HG03521 (cell line): ENCODE measurements around the gene CNPY1.

ENCODE experiments used
- ATAC-seq: cut with Tn5 transposase; IDR thresholded peaks from one replicate; pipeline ENCODE4 v1.9.1; 2021; ENCODE audit warnings: mild to moderate bottlenecking, moderate library complexity; ENCODE audit not compliant: unreplicated experiment

CNPY1 gene

DNA sequence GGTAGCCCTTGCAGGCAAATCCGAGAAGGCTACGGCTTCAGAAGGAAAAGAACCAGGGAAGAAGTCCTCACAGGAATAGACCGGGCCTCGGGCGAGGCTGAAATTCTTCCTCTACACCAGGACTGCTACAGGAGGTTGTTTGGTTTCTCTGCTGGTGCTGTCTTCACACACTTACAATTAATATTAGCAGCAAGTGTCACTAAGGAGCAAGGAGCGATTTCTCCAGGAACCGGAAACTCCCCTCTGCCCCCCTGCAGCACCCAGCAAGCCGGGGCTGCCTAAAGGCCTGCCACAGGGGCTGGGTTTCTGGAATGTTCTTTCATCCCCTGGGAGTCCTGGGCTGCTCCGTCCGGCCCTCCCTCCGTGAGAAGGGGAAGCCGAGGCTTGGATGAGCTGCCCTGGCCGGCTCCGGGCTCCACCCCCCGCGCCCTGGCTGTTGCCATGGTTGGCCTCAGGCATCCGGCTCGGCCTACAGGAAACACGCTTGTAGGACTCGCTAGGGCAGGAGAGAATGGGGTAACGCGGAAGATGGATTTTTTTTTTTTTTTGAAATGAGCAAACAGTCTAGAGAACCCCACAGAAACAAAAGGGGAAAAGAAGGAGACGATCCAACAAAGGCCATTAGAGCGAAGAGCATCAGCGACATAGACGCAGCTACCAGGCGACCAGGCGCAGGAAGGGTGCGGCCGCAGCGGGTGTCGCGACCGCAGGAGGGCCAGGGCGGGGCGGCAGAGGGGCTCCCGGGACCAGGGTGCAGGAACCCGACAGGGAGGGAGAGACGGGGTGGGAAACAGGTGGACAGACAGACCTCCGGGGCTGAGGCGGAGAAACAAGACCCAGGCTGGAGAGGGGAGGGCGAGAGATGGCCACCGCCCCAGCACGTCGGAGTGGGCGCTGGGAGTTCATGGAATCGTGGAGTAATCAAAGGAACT, 55.4 kb downstream of the CNPY1 start:
- peak; percentile 84 for ATAC-seq

DNA sequence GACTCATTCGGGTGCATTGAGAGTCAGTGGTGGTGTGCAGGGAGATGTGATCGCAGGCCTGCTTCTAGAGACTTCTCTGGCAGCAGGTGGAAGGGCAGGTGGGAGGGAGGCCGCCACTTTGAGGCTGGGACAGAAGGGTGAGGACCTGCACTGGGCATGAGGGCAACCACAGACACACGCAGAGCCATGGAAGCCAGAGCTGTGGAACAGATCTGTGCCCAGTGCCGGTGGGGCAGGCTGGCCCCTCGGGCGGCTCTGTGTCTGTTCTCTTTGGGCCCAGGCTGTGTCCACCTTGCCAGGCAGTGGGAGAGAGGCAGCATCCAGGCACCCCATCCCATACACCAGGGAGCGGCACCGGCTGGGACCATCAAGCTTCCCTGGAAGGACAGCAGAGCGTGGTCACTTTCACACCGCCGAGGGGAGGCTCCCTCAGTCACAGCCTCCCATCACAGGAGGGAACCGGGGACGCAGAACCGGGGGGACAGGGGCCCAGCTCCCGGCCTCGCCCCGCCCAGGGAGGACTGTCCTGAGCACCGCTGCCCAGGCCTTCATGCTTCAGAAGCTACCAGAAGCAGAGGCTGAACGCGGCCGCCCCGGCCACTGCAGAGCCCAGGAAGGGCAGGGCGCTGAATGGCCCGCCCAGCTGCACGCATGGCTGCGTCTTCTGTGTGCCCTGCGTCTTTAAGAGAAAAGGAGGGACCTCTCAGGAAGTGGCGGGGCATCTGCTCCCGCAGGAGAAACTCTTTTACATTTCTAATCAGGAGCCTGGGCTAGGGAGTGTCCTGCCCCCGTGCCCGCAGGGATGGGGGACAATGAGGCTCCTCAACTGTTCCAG, 56.3 kb downstream of the CNPY1 start:
- no peak for ATAC-seq

DNA sequence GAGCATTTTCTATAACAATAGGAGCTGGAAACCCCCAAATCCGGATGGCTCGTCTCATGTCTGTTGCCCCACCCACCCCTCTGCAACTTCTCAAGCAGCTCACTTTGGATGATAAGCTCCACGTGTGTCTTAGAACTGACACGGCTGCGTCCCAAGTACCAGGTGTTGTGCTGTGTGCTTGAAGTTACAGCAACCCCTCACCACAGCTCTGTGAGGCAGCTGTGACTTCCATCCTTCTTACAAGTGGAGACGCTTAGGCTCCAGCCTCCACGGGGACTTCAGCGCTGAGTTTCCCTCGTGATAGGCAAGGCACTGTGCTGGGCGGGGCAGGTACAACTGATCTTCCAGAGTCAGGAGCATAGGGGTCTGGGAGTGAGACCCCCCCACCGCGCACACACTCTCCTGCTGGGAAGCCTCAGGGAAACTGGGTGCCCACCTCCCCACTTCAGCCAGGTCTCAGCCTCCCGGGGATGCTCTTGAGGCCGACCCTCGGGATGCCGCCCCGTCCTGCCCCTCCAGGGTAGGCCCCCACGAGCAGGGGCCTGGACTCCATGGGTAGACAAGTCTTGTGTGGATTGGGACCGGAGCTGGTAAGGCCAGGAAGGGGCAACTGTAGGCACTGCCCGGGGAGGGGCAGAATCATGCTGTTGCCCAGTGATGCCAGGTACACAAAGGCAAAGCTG, 57.1 kb downstream of the CNPY1 start:
- ATAC-seq = no peak

DNA sequence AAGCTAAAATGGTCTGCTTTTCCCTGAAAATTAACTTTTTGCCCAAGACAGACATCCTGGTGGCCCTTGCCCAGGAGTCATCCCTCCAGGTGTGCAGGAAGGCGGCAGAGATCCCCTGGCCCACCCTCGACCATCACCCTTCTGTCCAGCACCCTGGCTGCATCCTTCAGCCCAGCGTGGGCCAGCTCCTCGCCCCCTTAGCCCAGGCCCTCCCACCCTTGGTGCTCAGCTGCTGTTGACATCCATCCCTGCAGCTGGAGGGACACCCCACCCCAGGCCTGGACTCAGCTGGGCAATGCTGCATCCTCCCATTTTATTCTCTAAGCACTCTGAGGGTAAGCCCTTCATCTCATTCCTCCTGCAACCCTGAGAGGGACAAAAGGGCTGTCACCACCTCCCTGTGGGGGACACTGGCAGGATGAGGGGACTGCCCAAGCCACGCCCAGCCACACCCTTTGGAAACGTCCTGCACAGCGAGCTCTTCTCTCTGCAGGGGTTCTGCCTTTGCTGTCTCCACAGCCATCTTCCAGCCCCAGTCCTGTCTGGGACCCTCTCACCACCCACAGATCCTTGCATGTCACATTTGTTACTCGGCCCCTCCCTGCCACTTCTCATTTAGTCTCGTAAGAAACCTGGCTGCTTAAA, 57.8 kb downstream of the CNPY1 start:
- ATAC-seq = no peak

DNA sequence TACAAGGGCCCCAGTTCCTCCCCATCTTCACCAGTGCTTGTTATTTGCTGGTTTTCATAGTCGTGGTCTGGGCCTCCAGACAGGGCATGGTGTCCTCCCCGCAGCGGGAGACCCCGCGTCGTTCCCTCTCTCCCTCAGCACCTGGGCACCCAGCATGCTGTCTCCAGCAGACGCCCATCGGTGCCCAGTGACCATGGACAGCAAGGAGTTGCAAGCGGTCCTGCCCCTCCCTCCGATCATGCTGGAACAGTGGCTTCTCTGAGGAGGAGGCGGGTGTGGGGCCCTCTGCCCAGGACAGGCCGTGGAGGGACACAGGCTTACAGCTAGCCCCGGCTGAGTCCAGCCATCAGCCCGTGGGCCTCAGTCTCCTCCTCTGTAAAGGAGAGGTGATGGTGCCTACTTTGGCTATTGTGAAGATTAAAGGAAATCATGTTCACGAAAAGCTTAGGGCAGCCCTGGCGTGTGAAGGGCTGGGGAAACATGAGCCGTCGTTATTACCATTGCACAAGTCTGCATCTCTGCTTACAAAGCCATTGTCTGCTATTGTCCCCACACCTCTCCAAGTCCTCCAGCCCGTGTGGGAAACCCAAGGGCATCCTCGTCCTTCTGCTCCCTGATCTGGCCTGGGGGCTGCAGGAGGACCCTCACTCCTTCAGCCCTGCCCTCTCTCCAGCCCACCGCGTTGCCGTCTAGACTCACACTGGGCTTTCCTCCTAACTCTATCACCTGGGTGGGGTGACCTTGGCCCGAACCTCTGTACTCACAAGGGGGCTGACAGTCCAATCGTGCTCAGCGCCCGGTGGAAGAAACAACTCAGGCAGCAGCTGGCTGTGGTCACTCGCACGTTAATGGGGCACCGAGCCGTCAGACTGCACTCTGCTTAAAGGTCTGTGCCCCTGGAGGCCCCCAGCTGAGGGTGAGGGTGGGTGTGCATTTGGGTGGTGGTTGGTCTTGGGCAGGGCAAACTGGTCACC, 58.6 kb downstream of the CNPY1 start:
- ATAC-seq = no peak

DNA sequence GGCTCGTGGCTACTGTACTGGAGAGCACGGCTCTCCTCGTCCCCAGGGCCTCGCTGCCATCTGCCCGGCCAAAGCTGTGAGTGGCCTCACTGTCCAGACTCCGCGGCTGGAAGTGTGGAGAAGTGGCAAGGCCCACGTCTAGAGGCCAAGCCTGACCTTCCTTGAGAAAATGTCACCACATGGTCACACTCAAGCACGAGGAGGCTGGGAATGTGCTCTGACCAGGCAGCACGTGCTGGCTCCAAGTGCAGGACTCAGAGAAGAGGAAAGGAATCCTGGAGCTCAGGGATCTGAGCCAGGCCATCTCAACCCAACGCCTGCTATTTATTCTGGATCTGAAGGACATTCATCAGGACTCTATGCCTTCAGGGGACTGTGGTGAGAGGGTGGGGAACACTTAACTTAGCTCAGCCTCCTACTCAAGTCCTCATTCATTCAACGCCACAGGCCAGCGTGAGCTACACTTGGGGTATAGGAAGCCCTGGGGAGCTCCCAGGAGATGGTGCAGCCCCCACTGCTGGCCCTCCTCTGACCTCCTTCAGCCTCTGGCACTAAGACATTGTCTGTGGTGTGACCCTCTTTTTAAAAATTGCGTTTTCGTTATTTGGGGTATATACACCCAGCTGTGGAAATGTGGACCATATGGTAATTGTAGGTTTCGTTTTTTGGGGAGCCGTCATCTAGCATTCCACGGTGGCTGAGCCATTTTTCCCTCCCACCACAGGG, 59.4 kb downstream of the CNPY1 start:
- no peak for ATAC-seq

DNA sequence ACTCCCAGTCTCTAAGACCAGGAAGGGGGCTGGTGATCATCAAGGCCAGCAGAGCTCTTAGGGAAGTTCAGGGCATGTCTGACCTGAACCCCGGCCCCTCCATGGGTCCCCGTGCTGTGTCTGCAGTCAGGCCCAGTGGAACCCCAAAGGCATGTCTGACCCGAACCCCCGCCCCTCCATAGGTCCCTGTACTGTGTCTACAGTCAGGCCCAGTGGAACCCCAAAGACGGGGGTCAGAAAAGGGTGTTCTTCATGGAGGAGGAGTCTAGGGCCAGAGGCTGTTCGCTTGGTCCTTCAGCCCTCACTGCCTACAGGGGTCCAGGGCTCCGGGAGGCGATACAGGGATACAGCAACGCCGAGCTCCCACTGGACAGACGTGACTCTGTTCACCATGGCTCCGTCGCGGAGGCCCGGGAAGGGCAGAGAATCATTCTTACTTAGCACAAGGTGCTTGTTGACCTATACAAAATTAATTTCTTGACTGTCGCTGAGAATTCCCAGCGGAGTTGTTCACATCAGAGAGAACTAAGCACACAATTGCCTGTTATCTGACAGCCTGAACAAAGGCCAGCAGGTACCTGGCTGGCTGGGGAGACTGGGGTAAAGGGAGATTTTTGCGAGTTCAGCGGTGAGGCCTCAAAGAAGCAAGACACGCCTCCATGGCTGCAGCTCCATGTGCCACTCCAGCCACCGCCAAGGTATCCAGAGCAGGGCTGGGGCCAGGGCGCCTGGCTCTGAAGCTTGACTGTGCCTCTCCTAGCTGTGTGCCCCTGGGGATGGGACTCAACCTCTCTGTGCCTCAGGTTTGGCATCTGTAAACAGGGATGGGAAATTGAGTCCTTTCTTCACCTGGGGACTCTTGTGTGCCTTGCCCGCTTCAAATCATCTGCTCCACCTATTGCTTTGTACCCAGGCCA, 61.6 kb downstream of the CNPY1 start:
- no peak for ATAC-seq

DNA sequence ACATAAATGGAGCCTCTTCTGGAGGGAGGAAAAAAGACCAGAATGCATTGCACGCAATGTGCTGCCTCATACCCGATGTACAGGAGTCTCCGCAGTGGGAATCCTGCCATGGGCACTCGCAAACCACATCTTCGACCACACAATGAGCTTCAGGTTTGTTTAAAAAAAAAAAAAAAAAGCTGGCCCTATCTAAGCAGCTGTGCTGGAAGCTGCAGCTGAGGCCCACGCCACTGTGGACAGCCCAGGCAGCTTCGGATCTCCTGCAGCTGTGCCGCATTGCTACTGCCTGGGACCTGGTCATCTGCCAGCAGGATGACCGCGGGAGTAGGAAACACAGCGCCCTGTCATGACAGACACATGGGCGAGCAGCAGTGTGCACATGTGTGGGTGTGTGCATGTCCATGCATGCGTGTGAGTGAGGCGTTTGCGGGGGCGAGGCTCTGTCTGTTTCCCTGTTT, 62.5 kb downstream of the CNPY1 start:
- no peak for ATAC-seq

DNA sequence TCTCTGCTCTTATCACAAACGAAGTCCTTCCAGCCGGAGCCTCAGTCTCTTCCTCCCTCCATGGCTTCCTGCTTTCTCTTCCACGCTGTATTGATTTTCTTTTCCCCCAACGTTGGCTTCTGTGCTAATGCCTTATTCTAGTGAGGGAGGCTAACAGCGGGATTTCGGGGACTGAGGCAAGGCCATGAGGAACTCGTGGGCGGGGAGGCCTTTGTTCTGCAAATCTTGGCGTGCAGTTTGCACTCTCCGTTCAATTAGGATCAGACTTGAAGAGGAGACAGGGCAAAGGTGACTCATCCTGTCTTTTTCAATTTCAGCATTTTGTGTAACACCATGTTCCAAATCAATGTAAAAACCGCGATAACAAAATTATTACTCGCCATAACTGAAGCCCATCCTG, 63.1 kb downstream of the CNPY1 start:
- ATAC-seq = no peak

DNA sequence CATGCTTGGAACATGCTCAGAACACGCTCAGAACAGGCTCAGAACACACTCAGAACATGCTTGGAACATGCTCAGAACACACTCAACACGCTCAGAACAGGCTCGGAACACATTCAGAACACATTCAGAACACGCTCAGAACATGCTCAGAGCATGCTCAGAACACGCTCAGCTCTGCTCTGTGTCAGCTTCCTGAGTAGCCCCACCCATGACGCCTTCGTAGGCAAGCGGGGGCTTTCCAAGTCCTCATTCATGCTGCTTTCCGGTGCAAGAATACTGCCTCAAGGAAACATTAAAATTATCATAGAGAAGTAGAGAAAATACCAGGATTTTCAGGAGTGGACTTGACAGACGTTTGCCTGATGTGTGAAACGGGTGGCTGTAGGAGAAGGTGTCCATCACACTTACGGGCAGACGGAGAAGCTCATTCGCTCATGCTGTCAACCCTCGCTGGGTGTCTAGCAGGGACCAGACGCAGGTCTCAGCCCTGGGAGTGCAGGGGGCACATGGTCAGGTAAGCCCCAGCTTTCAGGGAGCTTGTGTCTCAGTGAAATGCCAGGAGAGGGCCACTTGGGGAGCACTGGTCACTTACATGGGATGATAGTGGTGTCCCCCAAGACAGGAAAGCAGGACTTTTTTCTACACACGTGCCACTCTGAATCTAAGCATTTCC, 63.7 kb downstream of the CNPY1 start:
- no peak for ATAC-seq

DNA sequence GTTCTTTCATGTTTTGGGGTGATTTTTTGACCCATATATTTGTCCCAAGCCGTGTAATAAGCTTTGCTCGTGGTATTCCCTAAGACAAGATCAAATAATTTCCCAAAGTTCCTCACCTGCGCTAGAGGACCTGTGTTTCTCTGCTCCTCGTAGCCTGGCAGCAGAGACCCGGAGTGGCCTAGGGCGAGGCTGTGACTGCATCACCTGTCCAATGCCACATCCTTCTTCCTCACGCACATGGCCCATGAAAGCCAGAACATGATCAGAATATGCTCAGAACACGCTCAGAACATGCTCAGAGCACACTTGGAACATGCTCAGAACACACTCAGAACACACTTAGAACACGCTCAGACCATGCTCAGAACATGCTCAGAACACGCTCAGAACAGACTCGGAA, 64.6 kb downstream of the CNPY1 start:
- ATAC-seq = no peak

DNA sequence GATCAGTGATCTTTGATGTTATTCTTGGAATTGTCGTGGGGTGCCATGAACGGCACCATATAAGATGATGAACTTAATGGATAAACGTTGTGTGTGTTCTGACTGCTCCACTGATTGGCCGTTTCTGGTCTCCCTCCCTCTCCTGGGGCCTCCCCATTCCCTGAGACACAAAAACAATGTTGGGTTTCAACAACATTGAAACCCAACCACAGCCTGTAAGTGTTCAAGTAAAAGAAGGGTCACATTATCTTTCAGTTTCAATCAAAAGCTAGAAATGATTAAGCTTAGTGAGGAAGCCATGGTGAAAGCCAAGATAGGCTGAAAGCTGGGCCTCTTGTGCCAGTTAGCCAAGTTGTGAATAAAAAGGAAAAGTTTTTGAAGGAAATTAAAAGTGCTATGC, 68.9 kb downstream of the CNPY1 start:
- ATAC-seq = peak; percentile 56

DNA sequence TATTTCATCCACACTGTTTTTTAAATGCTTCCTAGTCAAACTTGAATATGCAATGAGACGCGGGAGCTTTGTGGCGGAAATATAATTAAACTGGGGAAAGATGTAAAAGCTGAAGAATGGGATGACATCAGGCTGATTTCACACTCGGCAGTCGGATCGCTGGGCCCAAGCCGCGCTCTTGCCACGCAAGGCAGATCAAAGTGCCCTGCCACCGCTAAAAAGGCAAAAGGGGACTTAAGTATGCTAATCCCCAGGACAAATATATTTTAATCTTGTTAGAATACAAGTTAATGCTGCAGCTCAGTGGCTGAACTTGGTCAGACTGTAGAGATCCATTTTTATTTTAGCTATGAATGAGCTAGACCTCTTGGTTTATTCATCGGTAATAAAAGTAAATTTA, 74.6 kb downstream of the CNPY1 start:
- no peak for ATAC-seq

DNA sequence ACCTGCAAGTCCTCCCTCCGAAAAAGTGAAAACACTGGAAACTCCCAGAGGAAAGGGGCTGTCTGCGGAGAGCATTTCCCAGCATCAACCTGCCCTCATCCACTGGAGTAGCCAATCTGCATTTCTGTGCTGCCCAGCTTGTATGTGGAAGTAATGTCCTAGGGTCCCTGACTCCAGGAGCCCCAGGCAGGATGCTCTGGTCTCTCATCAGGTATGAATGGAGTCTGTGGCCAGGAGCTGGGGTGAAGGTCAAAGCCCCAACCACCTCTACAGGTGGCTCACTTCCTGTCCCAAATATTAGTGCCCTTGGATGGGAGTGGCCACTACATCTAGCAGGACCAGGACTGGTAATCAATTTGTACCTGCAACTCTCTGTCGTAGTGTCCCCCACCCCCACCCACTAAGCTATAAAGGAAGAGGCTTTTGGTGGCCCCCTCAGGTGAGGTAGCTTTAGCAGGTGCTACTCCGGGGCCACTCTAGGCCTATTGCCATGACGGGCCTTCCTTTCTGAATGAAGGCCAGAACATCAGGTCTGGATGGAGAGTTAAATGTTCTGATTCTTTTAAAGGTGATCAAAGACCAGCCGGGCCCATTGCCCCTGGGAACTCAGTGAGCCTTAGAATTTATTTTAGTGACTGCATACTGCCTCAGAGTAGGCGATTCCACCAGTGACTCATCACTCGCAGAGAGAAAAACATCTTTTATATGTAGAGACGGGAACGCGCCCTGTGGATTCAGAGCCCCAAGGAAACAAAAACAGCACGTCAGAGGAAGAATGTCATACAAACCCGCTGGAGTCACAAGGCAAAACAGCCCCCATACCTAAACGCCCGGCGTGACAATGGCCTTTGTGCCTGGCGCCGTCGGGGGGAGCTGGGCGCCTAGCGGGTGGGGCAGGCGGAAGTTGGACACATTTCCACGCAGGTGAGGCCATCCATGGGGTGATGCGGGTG, 75.4 kb downstream of the CNPY1 start:
- no peak for ATAC-seq

DNA sequence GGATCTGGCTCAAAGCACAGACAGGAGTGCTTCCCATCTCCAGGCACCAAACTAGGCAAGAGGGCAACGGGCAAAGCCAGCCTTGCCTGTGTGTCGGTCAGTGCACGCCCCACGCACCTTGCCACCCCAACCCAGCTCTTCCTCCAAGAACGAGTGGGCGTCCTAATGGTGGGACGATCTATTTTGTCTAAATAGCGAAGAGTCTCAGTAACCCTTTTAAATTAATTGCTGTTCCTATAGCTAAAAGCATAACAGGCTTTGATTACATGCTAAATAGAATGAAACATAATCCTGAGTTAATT, 76.2 kb downstream of the CNPY1 start:
- ATAC-seq = no peak
